Activated naive CD4-positive, alpha-beta T cell treated with anti-CD3 and anti-CD28 coated beads, Interleukin-2, amount 50 U/mL, for 24 hours (primary cell): Measurements from ENCODE around the gene TPH2.
A peak's percentile ranks its signal among the peaks of the same experiment; 100 is the strongest.

ENCODE experiments used
- H3K27ac Mint-ChIP-seq: one replicate; pipeline ENCODE4 v1.8.0; 2021; ENCODE audit warnings: mild to moderate bottlenecking, mixed read lengths
- H3K27me3 Mint-ChIP-seq: one replicate; pipeline ENCODE4 v1.8.0; 2021; ENCODE audit warnings: mixed read lengths
- H3K36me3 Mint-ChIP-seq: one replicate; pipeline ENCODE4 v1.8.0; 2021; ENCODE audit warnings: mixed read lengths
- H3K4me1 Mint-ChIP-seq: one replicate; pipeline ENCODE4 v1.8.0; 2021; ENCODE audit warnings: mixed read lengths
- H3K4me3 Mint-ChIP-seq: one replicate; pipeline ENCODE4 v1.8.0; 2021; ENCODE audit warnings: mild to moderate bottlenecking, mixed read lengths
- H3K9me3 Mint-ChIP-seq: one replicate; pipeline ENCODE4 v1.8.0; 2021; ENCODE audit warnings: mixed read lengths

Gene TPH2

GRCh38 chr12:71938728-71939385 is at the start of gene TPH2:
Gene TPH2, plus strand, starts transcription at chr12:71938845. Its CDS starts 142 bp downstream, at chr12:71938987.
- no peak within 1 kb of the TSS for H3K27ac Mint-ChIP-seq
- H3K4me1 Mint-ChIP-seq, result no peaks in the 10 kb centered on the region
- no peaks in the 10 kb centered on the region for H3K36me3 Mint-ChIP-seq
- H3K9me3 Mint-ChIP-seq, result no peaks in the 10 kb centered on the region
- H3K4me3 Mint-ChIP-seq, result no peak within 1 kb of the TSS
- H3K27me3 Mint-ChIP-seq, result peaks cover 42% of the 10 kb centered on the region

- Mint-ChIP-seq H3K27me3 (no peaks in the 10 kb centered on the region), H3K36me3 (peaks cover 18% of the 10 kb centered on the region), H3K9me3 (no peaks in the 10 kb centered on the region), H3K27ac (peak overlapping the region; percentile 59), H3K4me3 (no peak overlapping the region), H3K4me1 (peaks cover 43% of the 10 kb centered on the region)
These were observed 48.2 kb upstream of the TPH2 start for GRCh38 chr12:71890475-71890874.

GRCh38 chr12:71892059-71892458 is 46.6 kb upstream of the TPH2 start:
- no peak overlapping the region for H3K4me3 Mint-ChIP-seq
- H3K4me1 Mint-ChIP-seq, result peaks cover 45% of the 10 kb centered on the region
- H3K27me3 Mint-ChIP-seq, result no peaks in the 10 kb centered on the region
- H3K27ac Mint-ChIP-seq, result peak overlapping the region; percentile 74
- H3K9me3 Mint-ChIP-seq, result no peaks in the 10 kb centered on the region
- H3K36me3 Mint-ChIP-seq, result peaks cover 23% of the 10 kb centered on the region

- H3K27me3 Mint-ChIP-seq, result no peaks in the 10 kb centered on the region
- no peaks in the 10 kb centered on the region for H3K9me3 Mint-ChIP-seq
- H3K27ac Mint-ChIP-seq, result peak overlapping the region; percentile 74
- no peak overlapping the region for H3K4me3 Mint-ChIP-seq
- H3K36me3 Mint-ChIP-seq, result peaks cover 21% of the 10 kb centered on the region
- peaks cover 15% of the 10 kb centered on the region for H3K4me1 Mint-ChIP-seq
These were observed 42.3 kb upstream of the TPH2 start for GRCh38 chr12:71896205-71896882.

GRCh38 chr12:71900091-71900490 is 38.6 kb upstream of the TPH2 start:
- H3K4me1 Mint-ChIP-seq, result peaks cover 19% of the 10 kb centered on the region
- no peaks in the 10 kb centered on the region for H3K9me3 Mint-ChIP-seq
- H3K36me3 Mint-ChIP-seq, result peaks cover 45% of the 10 kb centered on the region
- no peak overlapping the region for H3K27ac Mint-ChIP-seq
- no peaks in the 10 kb centered on the region for H3K27me3 Mint-ChIP-seq
- H3K4me3 Mint-ChIP-seq, result no peak overlapping the region

- Mint-ChIP-seq H3K36me3 (peaks cover 54% of the 10 kb centered on the region), H3K27me3 (no peaks in the 10 kb centered on the region), H3K4me1 (peaks cover 13% of the 10 kb centered on the region), H3K4me3 (no peak overlapping the region), H3K27ac (peak overlapping the region; percentile 81), H3K9me3 (no peaks in the 10 kb centered on the region)
These were observed 34.0 kb upstream of the TPH2 start for GRCh38 chr12:71904629-71905028.

- Mint-ChIP-seq H3K4me3 (no peak overlapping the region), H3K36me3 (no peaks in the 10 kb centered on the region), H3K27ac (no peak overlapping the region), H3K4me1 (no peaks in the 10 kb centered on the region), H3K27me3 (peaks cover 32% of the 10 kb centered on the region), H3K9me3 (no peaks in the 10 kb centered on the region)
These were observed 3.1 kb upstream of the TPH2 start for GRCh38 chr12:71935594-71935993.

- no peaks in the 10 kb centered on the region for H3K36me3 Mint-ChIP-seq
- H3K27ac Mint-ChIP-seq, result no peak overlapping the region
- peaks cover 41% of the 10 kb centered on the region for H3K27me3 Mint-ChIP-seq
- H3K4me1 Mint-ChIP-seq, result no peaks in the 10 kb centered on the region
- no peak overlapping the region for H3K4me3 Mint-ChIP-seq
- H3K9me3 Mint-ChIP-seq, result no peaks in the 10 kb centered on the region
These were observed 1.4 kb downstream of the TPH2 start for GRCh38 chr12:71940068-71940467.

- peaks cover 40% of the 10 kb centered on the region for H3K27me3 Mint-ChIP-seq
These were observed 2.5 kb downstream of the TPH2 start for GRCh38 chr12:71941174-71941573.

GRCh38 chr12:71942259-71942658 is 3.6 kb downstream of the TPH2 start:
- Mint-ChIP-seq H3K4me3 (no peak overlapping the region), H3K9me3 (no peaks in the 10 kb centered on the region), H3K4me1 (no peaks in the 10 kb centered on the region), H3K36me3 (no peaks in the 10 kb centered on the region), H3K27me3 (peaks cover 39% of the 10 kb centered on the region), H3K27ac (no peak overlapping the region)

More at GRCh38 chr12:71941174-71941573, 2.5 kb downstream of the TPH2 start:
- no peak overlapping the region for H3K27ac Mint-ChIP-seq
- H3K36me3 Mint-ChIP-seq, result no peaks in the 10 kb centered on the region
- H3K9me3 Mint-ChIP-seq, result no peaks in the 10 kb centered on the region
- no peak overlapping the region for H3K4me3 Mint-ChIP-seq
- H3K4me1 Mint-ChIP-seq, result no peaks in the 10 kb centered on the region

GRCh38 chr12:71942703-71943102 is 4.1 kb downstream of the TPH2 start:
- Mint-ChIP-seq H3K4me1 (no peaks in the 10 kb centered on the region), H3K9me3 (no peaks in the 10 kb centered on the region), H3K36me3 (no peaks in the 10 kb centered on the region), H3K27ac (no peak overlapping the region), H3K4me3 (no peak overlapping the region), H3K27me3 (peaks cover 37% of the 10 kb centered on the region)

GRCh38 chr12:71945121-71945520 is 6.5 kb downstream of the TPH2 start:
- Mint-ChIP-seq H3K27ac (no peak overlapping the region), H3K27me3 (peaks cover 23% of the 10 kb centered on the region), H3K36me3 (no peaks in the 10 kb centered on the region), H3K4me1 (no peaks in the 10 kb centered on the region), H3K4me3 (no peak overlapping the region), H3K9me3 (no peaks in the 10 kb centered on the region)

GRCh38 chr12:71945883-71946282 is 7.2 kb downstream of the TPH2 start:
- H3K4me3 Mint-ChIP-seq, result no peak overlapping the region
- no peak overlapping the region for H3K27ac Mint-ChIP-seq
- H3K36me3 Mint-ChIP-seq, result no peaks in the 10 kb centered on the region
- H3K4me1 Mint-ChIP-seq, result no peaks in the 10 kb centered on the region
- H3K9me3 Mint-ChIP-seq, result no peaks in the 10 kb centered on the region
- H3K27me3 Mint-ChIP-seq, result peaks cover 22% of the 10 kb centered on the region

GRCh38 chr12:71947645-71948105 is 9.0 kb downstream of the TPH2 start:
- Mint-ChIP-seq H3K27me3 (peaks cover 16% of the 10 kb centered on the region), H3K4me3 (no peak overlapping the region), H3K27ac (no peak overlapping the region), H3K9me3 (no peaks in the 10 kb centered on the region), H3K4me1 (no peaks in the 10 kb centered on the region), H3K36me3 (no peaks in the 10 kb centered on the region)

GRCh38 chr12:71948390-71948789 is 9.7 kb downstream of the TPH2 start:
- peaks cover 14% of the 10 kb centered on the region for H3K27me3 Mint-ChIP-seq
- H3K9me3 Mint-ChIP-seq, result no peaks in the 10 kb centered on the region
- H3K36me3 Mint-ChIP-seq, result no peaks in the 10 kb centered on the region
- H3K27ac Mint-ChIP-seq, result no peak overlapping the region
- H3K4me3 Mint-ChIP-seq, result no peak overlapping the region
- H3K4me1 Mint-ChIP-seq, result no peaks in the 10 kb centered on the region

GRCh38 chr12:71949646-71950045 is 11.0 kb downstream of the TPH2 start:
- Mint-ChIP-seq H3K27ac (no peak overlapping the region), H3K36me3 (no peaks in the 10 kb centered on the region), H3K27me3 (peaks cover 16% of the 10 kb centered on the region), H3K9me3 (no peaks in the 10 kb centered on the region), H3K4me1 (no peaks in the 10 kb centered on the region), H3K4me3 (no peak overlapping the region)
